ENCODE data around the gene PTPDC1.

The PTPDC1 gene, protein sequence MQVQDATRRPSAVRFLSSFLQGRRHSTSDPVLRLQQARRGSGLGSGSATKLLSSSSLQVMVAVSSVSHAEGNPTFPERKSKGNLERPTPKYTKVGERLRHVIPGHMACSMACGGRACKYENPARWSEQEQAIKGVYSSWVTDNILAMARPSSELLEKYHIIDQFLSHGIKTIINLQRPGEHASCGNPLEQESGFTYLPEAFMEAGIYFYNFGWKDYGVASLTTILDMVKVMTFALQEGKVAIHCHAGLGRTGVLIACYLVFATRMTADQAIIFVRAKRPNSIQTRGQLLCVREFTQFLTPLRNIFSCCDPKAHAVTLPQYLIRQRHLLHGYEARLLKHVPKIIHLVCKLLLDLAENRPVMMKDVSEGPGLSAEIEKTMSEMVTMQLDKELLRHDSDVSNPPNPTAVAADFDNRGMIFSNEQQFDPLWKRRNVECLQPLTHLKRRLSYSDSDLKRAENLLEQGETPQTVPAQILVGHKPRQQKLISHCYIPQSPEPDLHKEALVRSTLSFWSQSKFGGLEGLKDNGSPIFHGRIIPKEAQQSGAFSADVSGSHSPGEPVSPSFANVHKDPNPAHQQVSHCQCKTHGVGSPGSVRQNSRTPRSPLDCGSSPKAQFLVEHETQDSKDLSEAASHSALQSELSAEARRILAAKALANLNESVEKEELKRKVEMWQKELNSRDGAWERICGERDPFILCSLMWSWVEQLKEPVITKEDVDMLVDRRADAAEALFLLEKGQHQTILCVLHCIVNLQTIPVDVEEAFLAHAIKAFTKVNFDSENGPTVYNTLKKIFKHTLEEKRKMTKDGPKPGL

GRCh38 chr9:94084314-94084713 lies at the start of gene PTPDC1:
Gene PTPDC1 (plus strand): TSS chr9:94084464. CDS start chr9:94084531, 67 bp downstream.
- Histone ChIP-seq H3K36me3 (ENCODE audit: control insufficient read depth in 1 of 2, insufficient read depth in 2 of 2, low read length in 2 of 2) (peaks cover 0 to 5% of the 10 kb centered on the region in 2 donors), H3K4me3 (ENCODE audit: low read depth in 1 of 2, low read length in 2 of 2) (no peak within 1 kb of the TSS), H3K9ac (ENCODE audit: low read depth in 1 of 2, low read length in 2 of 2) (no peak within 1 kb of the TSS), H3K9me3 (ENCODE audit: control insufficient read depth in 1 of 2, low read length in 2 of 2) (no peaks in the 10 kb centered on the region), H3K4me1 (ENCODE audit: control insufficient read depth in 1 of 2, insufficient read depth in 2 of 2, low read length in 2 of 2) (no peaks in the 10 kb centered on the region), H3K27ac (ENCODE audit: low read depth, low read length) (no peak within 1 kb of the TSS), H3K27me3 (ENCODE audit: control insufficient read depth in 1 of 2, insufficient read depth in 2 of 2, low read length in 2 of 2) (no peaks in the 10 kb centered on the region)

DNA sequence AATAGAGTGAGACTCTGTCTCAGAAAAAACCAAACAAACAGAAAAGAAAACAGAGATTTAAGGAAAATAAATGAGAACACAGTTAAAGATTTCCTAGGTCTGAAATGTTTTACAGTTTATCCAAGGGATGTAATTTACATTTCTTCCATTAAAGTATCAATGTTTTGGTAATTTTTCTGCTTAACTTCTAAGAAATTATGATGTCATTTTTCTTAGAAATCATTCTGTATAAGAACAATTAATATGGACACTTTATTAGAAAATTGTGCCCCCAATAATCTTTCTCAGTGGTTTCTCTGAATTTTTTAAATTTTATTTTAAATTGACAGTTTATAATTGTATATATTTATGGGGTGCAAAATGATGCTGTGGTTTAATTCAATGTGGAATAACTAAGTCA lies 49.8 kb upstream of the PTPDC1 start:
- H3K9ac ChIP-seq (ENCODE audit: low read depth in 1 of 2, low read length in 2 of 2) = no peak overlapping the region
- peaks cover 9 to 12% of the 10 kb centered on the region in 2 donors for H3K4me1 ChIP-seq (ENCODE audit: control insufficient read depth in 1 of 2, insufficient read depth in 2 of 2, low read length in 2 of 2)
- H3K36me3 ChIP-seq (ENCODE audit: control insufficient read depth in 1 of 2, insufficient read depth in 2 of 2, low read length in 2 of 2) = no peaks in the 10 kb centered on the region
- H3K27me3 ChIP-seq (ENCODE audit: control insufficient read depth in 1 of 2, insufficient read depth in 2 of 2, low read length in 2 of 2) = no peaks in the 10 kb centered on the region
- H3K9me3 ChIP-seq (ENCODE audit: control insufficient read depth in 1 of 2, low read length in 2 of 2) = no peaks in the 10 kb centered on the region
- H3K4me3 ChIP-seq (ENCODE audit: low read depth in 1 of 2, low read length in 2 of 2) = no peak overlapping the region
- H3K27ac ChIP-seq (ENCODE audit: low read depth, low read length) = no peak overlapping the region

DNA sequence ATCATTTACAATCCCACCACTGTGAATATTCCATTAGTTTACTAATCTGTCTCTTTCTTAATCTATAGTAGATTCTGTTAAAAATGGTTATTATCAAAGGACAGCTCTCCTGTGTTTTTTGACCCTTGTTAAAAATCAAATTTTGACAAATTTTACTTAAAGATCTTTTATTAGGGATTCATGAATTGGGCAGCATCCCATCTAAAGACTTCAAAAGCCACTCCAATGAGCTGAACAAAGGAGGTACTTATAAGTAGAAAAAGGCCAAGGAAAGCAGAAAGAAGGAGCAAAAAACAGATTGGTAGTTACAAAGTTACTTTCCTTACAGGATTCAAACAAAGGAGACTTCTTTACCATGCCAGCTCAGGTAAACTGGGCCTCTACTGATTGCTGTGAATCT lies 44.5 kb upstream of the PTPDC1 start:
- Histone ChIP-seq H3K27me3 (ENCODE audit: control insufficient read depth in 1 of 2, insufficient read depth in 2 of 2, low read length in 2 of 2) (no peaks in the 10 kb centered on the region), H3K36me3 (ENCODE audit: control insufficient read depth in 1 of 2, insufficient read depth in 2 of 2, low read length in 2 of 2) (no peaks in the 10 kb centered on the region)

GRCh38 chr9:94042516-94043360 lies 41.5 kb upstream of the PTPDC1 start:
- H3K4me3 ChIP-seq (ENCODE audit: low read depth in 1 of 2, low read length in 2 of 2) = no peak overlapping the region
- H3K4me1 ChIP-seq (ENCODE audit: control insufficient read depth in 1 of 2, insufficient read depth in 2 of 2, low read length in 2 of 2) = no peaks in the 10 kb centered on the region
- no peaks in the 10 kb centered on the region for H3K9me3 ChIP-seq (ENCODE audit: control insufficient read depth in 1 of 2, low read length in 2 of 2)
- no peaks in the 10 kb centered on the region for H3K36me3 ChIP-seq (ENCODE audit: control insufficient read depth in 1 of 2, insufficient read depth in 2 of 2, low read length in 2 of 2)
- no peak overlapping the region for H3K9ac ChIP-seq (ENCODE audit: low read depth in 1 of 2, low read length in 2 of 2)
- no peak overlapping the region for H3K27ac ChIP-seq (ENCODE audit: low read depth, low read length)
- no peaks in the 10 kb centered on the region for H3K27me3 ChIP-seq (ENCODE audit: control insufficient read depth in 1 of 2, insufficient read depth in 2 of 2, low read length in 2 of 2)

More for the DNA sequence above, 44.5 kb upstream of the PTPDC1 start:
- H3K27ac ChIP-seq (ENCODE audit: low read depth, low read length) = no peak overlapping the region
- H3K4me3 ChIP-seq (ENCODE audit: low read depth in 1 of 2, low read length in 2 of 2) = no peak overlapping the region
- H3K9ac ChIP-seq (ENCODE audit: low read depth in 1 of 2, low read length in 2 of 2) = no peak overlapping the region
- H3K4me1 ChIP-seq (ENCODE audit: control insufficient read depth in 1 of 2, insufficient read depth in 2 of 2, low read length in 2 of 2) = no peaks in the 10 kb centered on the region
- no peaks in the 10 kb centered on the region for H3K9me3 ChIP-seq (ENCODE audit: control insufficient read depth in 1 of 2, low read length in 2 of 2)

GRCh38 chr9:94054716-94055115 lies 29.5 kb upstream of the PTPDC1 start:
- Histone ChIP-seq H3K9me3 (ENCODE audit: control insufficient read depth in 1 of 2, low read length in 2 of 2) (peaks cover 4% of the 10 kb centered on the region in 2 donors), H3K36me3 (ENCODE audit: control insufficient read depth in 1 of 2, insufficient read depth in 2 of 2, low read length in 2 of 2) (no peaks in the 10 kb centered on the region), H3K27me3 (ENCODE audit: control insufficient read depth in 1 of 2, insufficient read depth in 2 of 2, low read length in 2 of 2) (no peaks in the 10 kb centered on the region), H3K9ac (ENCODE audit: low read depth in 1 of 2, low read length in 2 of 2) (no peak overlapping the region), H3K4me1 (ENCODE audit: control insufficient read depth in 1 of 2, insufficient read depth in 2 of 2, low read length in 2 of 2) (no peaks in the 10 kb centered on the region), H3K4me3 (ENCODE audit: low read depth in 1 of 2, low read length in 2 of 2) (no peak overlapping the region), H3K27ac (ENCODE audit: low read depth, low read length) (no peak overlapping the region)

- Histone ChIP-seq H3K27me3 (ENCODE audit: control insufficient read depth in 1 of 2, insufficient read depth in 2 of 2, low read length in 2 of 2) (no peaks in the 10 kb centered on the region), H3K36me3 (ENCODE audit: control insufficient read depth in 1 of 2, insufficient read depth in 2 of 2, low read length in 2 of 2) (no peaks in the 10 kb centered on the region), H3K27ac (ENCODE audit: low read depth, low read length) (no peak overlapping the region), H3K4me3 (ENCODE audit: low read depth in 1 of 2, low read length in 2 of 2) (no peak overlapping the region), H3K4me1 (ENCODE audit: control insufficient read depth in 1 of 2, insufficient read depth in 2 of 2, low read length in 2 of 2) (no peaks in the 10 kb centered on the region), H3K9ac (ENCODE audit: low read depth in 1 of 2, low read length in 2 of 2) (no peak overlapping the region), H3K9me3 (ENCODE audit: control insufficient read depth in 1 of 2, low read length in 2 of 2) (peaks cover 0 to 2% of the 10 kb centered on the region in 2 donors)
These were observed 27.8 kb upstream of the PTPDC1 start for GRCh38 chr9:94056442-94056974.

DNA sequence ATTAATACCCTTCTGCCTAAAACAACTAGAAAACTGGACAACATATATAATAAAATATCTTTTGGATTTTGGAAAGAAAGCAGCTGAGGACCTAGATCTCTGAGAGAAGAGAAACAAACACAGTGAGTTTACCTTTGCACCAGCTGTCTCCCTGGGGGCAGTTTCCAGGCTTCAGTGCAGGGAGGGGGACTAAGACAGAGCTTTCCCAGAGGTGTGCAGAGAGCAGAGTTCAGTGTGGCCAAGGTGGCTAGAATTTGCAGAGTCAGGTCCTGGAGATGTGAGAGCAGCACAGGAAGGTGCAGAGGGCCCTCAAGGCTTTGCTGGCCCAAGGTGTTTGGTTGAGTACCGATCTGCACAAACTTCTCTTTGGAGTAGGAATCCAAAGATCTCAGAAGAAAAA lies 26.3 kb upstream of the PTPDC1 start:
- no peak overlapping the region for H3K4me3 ChIP-seq (ENCODE audit: low read depth in 1 of 2, low read length in 2 of 2)
- no peak overlapping the region for H3K27ac ChIP-seq (ENCODE audit: low read depth, low read length)
- no peaks in the 10 kb centered on the region for H3K4me1 ChIP-seq (ENCODE audit: control insufficient read depth in 1 of 2, insufficient read depth in 2 of 2, low read length in 2 of 2)
- H3K9me3 ChIP-seq (ENCODE audit: control insufficient read depth in 1 of 2, low read length in 2 of 2) = peaks cover 4 to 5% of the 10 kb centered on the region in 2 donors
- H3K36me3 ChIP-seq (ENCODE audit: control insufficient read depth in 1 of 2, insufficient read depth in 2 of 2, low read length in 2 of 2) = no peaks in the 10 kb centered on the region
- no peaks in the 10 kb centered on the region for H3K27me3 ChIP-seq (ENCODE audit: control insufficient read depth in 1 of 2, insufficient read depth in 2 of 2, low read length in 2 of 2)
- H3K9ac ChIP-seq (ENCODE audit: low read depth in 1 of 2, low read length in 2 of 2) = no peak overlapping the region

DNA sequence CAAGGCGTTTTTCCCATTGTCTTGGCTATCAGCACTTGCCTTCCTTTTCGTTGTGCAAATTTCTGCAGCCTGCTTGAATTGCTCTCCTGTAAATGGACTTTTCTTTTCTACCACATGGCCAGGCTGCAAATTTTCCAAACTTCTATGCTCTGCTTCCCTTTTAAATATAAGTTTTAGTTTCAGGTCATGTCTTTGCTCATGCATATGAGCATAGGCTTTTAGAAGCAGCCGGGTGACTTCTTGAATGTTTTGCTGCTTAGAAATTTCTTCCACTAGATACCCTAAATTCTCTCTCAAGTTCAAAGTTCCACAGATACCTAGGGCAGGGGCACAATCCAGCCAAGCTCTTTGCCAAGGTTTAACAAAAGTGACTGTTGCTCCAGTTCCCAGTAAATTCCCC lies 22.4 kb upstream of the PTPDC1 start:
- no peak overlapping the region for H3K4me3 ChIP-seq (ENCODE audit: low read depth in 1 of 2, low read length in 2 of 2)
- H3K9me3 ChIP-seq (ENCODE audit: control insufficient read depth in 1 of 2, low read length in 2 of 2) = peaks cover 4 to 5% of the 10 kb centered on the region in 2 donors
- H3K9ac ChIP-seq (ENCODE audit: low read depth in 1 of 2, low read length in 2 of 2) = no peak overlapping the region
- no peaks in the 10 kb centered on the region for H3K27me3 ChIP-seq (ENCODE audit: control insufficient read depth in 1 of 2, insufficient read depth in 2 of 2, low read length in 2 of 2)
- H3K27ac ChIP-seq (ENCODE audit: low read depth, low read length) = no peak overlapping the region
- no peaks in the 10 kb centered on the region for H3K36me3 ChIP-seq (ENCODE audit: control insufficient read depth in 1 of 2, insufficient read depth in 2 of 2, low read length in 2 of 2)
- no peaks in the 10 kb centered on the region for H3K4me1 ChIP-seq (ENCODE audit: control insufficient read depth in 1 of 2, insufficient read depth in 2 of 2, low read length in 2 of 2)

DNA sequence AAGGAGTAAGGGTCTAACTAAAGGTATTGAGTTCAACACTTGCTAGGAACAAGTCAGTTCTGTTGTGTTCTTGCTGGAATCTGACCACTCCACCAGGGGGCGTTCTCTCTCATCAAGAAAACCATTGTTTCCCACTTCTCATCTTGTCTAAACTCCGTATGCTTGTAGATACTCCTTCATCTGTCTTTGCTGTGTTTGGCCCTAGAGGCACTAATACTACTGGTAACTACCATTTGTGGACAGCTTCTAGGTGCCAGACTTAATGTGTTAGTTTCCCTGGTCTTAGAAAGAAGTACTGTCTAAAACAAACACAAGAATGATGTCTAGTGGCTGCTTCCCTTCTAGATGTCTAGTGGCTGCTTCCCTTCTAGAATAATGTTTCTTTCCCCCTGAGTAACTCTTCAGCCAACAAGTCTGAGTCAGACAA lies 18.7 kb upstream of the PTPDC1 start:
- Histone ChIP-seq H3K9ac (ENCODE audit: low read depth in 1 of 2, low read length in 2 of 2) (no peak overlapping the region), H3K27ac (ENCODE audit: low read depth, low read length) (no peak overlapping the region), H3K9me3 (ENCODE audit: control insufficient read depth in 1 of 2, low read length in 2 of 2) (peaks cover 4 to 6% of the 10 kb centered on the region in 2 donors), H3K4me3 (ENCODE audit: low read depth in 1 of 2, low read length in 2 of 2) (no peak overlapping the region), H3K36me3 (ENCODE audit: control insufficient read depth in 1 of 2, insufficient read depth in 2 of 2, low read length in 2 of 2) (no peaks in the 10 kb centered on the region), H3K4me1 (ENCODE audit: control insufficient read depth in 1 of 2, insufficient read depth in 2 of 2, low read length in 2 of 2) (no peaks in the 10 kb centered on the region), H3K27me3 (ENCODE audit: control insufficient read depth in 1 of 2, insufficient read depth in 2 of 2, low read length in 2 of 2) (no peaks in the 10 kb centered on the region)

All from duodenal mucosa (tissue), 2 donors.